ENCODE results near the gene KNOP1.

Gene KNOP1

GRCh38 chr16:19706846-19707245, 11.2 kb downstream of the KNOP1 start:
- DNase-seq: no peak

- DNase-seq: no peak
Measured at GRCh38 chr16:19705843-19706242, 12.2 kb downstream of the KNOP1 start.

- no peak for DNase-seq
Measured at GRCh38 chr16:19705146-19705501, 12.9 kb downstream of the KNOP1 start.

GRCh38 chr16:19704321-19705145, 13.5 kb downstream of the KNOP1 start:
- no peak for DNase-seq

- DNase-seq: no peak
Measured at GRCh38 chr16:19703172-19703889, 14.7 kb downstream of the KNOP1 start.

- no peak for DNase-seq
Measured at GRCh38 chr16:19701091-19701490, 16.9 kb downstream of the KNOP1 start.

GRCh38 chr16:19700319-19700781, 17.7 kb downstream of the KNOP1 start:
- DNase-seq: no peak

GRCh38 chr16:19699472-19699871, 18.6 kb downstream of the KNOP1 start:
- DNase-seq: no peak

- peak; percentile 27 for DNase-seq
Measured at GRCh38 chr16:19698480-19699465, 19.3 kb downstream of the KNOP1 start.

GRCh38 chr16:19697756-19698318, 20.2 kb downstream of the KNOP1 start:
- DNase-seq: no peak

GRCh38 chr16:19696961-19697360, 21.1 kb downstream of the KNOP1 start:
- peak; percentile 56 for DNase-seq

- DNase-seq: peak; percentile 52
Measured at GRCh38 chr16:19696328-19696727, 21.7 kb downstream of the KNOP1 start.

GRCh38 chr16:19694989-19695388, 23.0 kb downstream of the KNOP1 start:
- no peak for DNase-seq

- DNase-seq: no peak
Measured at GRCh38 chr16:19691161-19691711, 26.8 kb downstream of the KNOP1 start.

GRCh38 chr16:19690196-19690595, 27.8 kb downstream of the KNOP1 start:
- no peak for DNase-seq

GRCh38 chr16:19689342-19689741, 28.7 kb downstream of the KNOP1 start:
- DNase-seq: no peak

- no peak for DNase-seq
Measured at GRCh38 chr16:19688396-19689024, 29.5 kb downstream of the KNOP1 start.

GRCh38 chr16:19687279-19687678, 30.7 kb downstream of the KNOP1 start:
- no peak for DNase-seq

- DNase-seq: no peak
Measured at GRCh38 chr16:19685176-19685575, 32.9 kb downstream of the KNOP1 start.

GRCh38 chr16:19683453-19684236, 34.4 kb downstream of the KNOP1 start:
- DNase-seq: no peak

- no peak for DNase-seq
Measured at GRCh38 chr16:19681637-19682036, 36.4 kb downstream of the KNOP1 start.

Data from DMS79 (cell line).